COLO668 (cell line): ENCODE results near the gene ARHGEF12.

Experiments
- DNase-seq: peaks from one replicate; lab custom pipeline; 2025; ENCODE audit not compliant: unreplicated experiment; lab: John Stamatoyannopoulos, UW

Gene ARHGEF12

GRCh38 chr11:120317689-120318480 lies 18.3 kb upstream of the ARHGEF12 start:
- no peak for DNase-seq

- DNase-seq, result no peak
Measured at GRCh38 chr11:120318906-120319305, 17.3 kb upstream of the ARHGEF12 start.

- peak; percentile 80 for DNase-seq
Measured at GRCh38 chr11:120324932-120325810, 11.0 kb upstream of the ARHGEF12 start, which contains the start of gene TLCD5. TSS of gene TLCD5 (plus strand) at chr11:120325299. CDS start at chr11:120327442, 2,143 bp downstream.

GRCh38 chr11:120326228-120326627 lies 10.0 kb upstream of the ARHGEF12 start:
- DNase-seq, result no peak

GRCh38 chr11:120326845-120327281 lies 9.3 kb upstream of the ARHGEF12 start:
- no peak for DNase-seq

- DNase-seq, result no peak
Measured at GRCh38 chr11:120327311-120327710, 8.9 kb upstream of the ARHGEF12 start.

GRCh38 chr11:120329556-120329955 lies 6.7 kb upstream of the ARHGEF12 start:
- no peak for DNase-seq

GRCh38 chr11:120330045-120330444 lies 6.2 kb upstream of the ARHGEF12 start:
- no peak for DNase-seq

GRCh38 chr11:120331301-120331996 lies 4.8 kb upstream of the ARHGEF12 start:
- DNase-seq, result no peak

- DNase-seq, result no peak
Measured at GRCh38 chr11:120332822-120333716, 3.1 kb upstream of the ARHGEF12 start.

- no peak for DNase-seq
Measured at GRCh38 chr11:120333801-120334200, 2.4 kb upstream of the ARHGEF12 start.

GRCh38 chr11:120334332-120334731 lies 1.9 kb upstream of the ARHGEF12 start:
- no peak for DNase-seq

- peak; percentile 67 for DNase-seq
Measured at GRCh38 chr11:120334894-120335462, 1.2 kb upstream of the ARHGEF12 start.

- DNase-seq, result peak; percentile 62
Measured at GRCh38 chr11:120335556-120335907, 681 bp upstream of the ARHGEF12 start.

- peak; percentile 69 for DNase-seq
Measured at GRCh38 chr11:120336641-120337354, 585 bp downstream of the ARHGEF12 start.

GRCh38 chr11:120337355-120338106 lies 1.3 kb downstream of the ARHGEF12 start:
- DNase-seq, result no peak

GRCh38 chr11:120338107-120338933 lies 2.1 kb downstream of the ARHGEF12 start:
- no peak for DNase-seq

- no peak for DNase-seq
Measured at GRCh38 chr11:120339394-120339890, 3.2 kb downstream of the ARHGEF12 start.
